Activated CD8-positive, alpha-beta memory T cell treated with anti-CD3 and anti-CD28 coated beads for 24 hours (primary cell): ENCODE results near the gene FHL1.
A peak's percentile ranks its signal among the peaks of the same experiment; 100 is the strongest.
"Not testable (repeated sequence)": the region's sequence is repeated elsewhere in the genome, so short reads cannot be mapped to it uniquely, and the experiment has no call there.

Experiments
- DNase-seq: peaks from one replicate; pipeline ENCODE4 v3.0.0-alpha.2; 2020

Gene FHL1

DNA sequence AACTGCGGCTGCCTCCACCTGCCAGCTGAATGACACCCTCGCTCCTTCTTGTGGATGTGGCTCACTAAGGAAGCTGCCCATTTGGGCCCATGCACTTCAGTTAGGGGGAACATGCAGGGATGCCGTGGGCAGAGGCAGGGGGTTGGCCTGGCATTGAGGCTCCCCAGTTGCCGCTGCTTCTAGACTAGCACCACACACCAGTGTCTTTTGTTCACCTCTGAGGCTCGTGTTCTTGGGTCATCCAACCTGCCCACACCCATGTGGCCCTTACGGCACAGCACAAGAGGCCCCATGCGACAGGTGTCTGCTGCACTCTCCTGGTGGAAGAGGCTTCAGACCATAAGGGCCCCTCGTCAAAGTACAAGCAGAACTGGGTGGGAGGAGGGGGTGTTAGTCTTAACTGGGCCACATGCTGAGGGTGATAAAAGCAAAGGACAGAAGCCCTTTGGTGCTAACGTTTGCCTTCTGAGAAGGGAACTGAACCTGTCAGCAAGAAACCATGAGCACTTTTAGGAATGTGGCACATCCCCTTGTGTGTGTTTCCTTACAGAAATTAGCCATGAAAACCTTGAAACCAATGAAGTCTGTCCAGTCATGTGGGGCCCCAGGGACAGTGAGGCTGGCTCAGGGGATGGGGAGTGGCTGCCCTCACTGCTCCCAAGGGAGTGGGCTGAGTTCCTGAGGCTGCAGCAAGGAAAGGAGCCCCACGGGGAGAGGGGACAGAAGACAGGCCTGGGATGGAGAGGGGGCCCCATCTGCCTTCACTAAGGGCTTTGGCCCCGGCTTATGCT is 64.6 kb downstream of the FHL1 start:
- no peak for DNase-seq

DNA sequence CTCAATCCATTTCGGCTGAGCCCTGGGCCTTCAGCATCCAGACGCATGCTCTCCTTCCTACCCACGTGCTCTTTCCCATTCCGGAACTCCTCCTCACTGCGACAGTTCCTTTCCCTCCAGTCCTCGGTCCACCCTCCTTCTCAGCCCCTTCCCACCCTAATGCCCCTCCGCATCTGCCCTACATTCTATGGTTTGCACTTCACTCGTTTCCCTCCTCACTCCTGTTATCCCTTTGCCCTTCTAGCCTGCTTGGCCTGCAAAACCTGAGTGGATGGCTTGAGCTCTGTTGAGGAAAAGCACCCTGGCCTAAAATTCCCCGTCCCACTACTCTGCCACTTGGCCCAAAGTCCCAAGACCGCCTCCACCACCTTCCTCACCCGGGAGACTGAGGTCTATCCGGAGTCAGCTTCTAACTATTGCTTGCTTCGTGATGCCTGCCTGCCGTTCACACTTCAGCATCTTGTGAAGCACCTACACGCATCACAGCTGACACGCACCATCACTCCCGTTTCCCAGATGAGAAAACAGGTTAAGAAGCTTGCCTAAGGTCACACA is 65.3 kb downstream of the FHL1 start:
- DNase-seq, result no peak

DNA sequence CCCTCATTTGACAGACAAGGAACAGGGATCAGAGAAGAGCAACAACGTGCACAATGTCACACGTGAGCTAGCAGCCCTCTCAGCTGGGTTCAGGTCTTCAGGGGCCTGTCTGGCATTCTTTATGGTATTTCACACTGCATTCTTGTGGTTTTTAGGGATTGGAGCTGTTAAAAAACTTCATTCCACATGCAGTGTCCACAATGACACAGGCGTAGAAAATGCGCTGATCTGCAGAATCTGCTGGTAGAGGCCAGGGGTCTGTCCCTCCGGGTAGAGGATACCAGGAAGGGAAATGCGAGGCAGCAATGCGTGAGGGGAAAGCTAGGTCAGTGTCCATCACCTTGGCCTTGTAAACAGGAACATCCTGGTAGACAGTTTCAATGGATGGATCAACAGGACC is 67.2 kb downstream of the FHL1 start:
- DNase-seq, result no peak

DNA sequence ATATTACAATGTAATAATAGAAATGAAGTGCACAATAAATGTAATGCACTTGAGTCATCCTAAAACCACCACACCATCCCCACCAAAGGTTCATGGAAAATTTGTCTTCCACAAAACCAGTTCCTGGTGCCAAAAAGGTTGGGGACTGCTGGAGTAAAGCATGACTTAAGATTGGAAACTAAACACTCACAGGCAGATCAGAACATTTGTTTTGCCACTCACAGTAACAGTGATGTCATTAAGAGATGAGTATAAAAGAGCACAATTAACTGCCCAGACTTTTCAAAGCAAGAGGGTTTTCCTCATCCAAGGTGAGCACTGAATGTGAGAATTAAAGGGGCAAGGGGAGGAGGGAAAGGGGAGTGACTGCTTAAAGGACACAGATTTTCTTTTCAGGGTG is 68.2 kb downstream of the FHL1 start:
- DNase-seq, result no peak

DNA sequence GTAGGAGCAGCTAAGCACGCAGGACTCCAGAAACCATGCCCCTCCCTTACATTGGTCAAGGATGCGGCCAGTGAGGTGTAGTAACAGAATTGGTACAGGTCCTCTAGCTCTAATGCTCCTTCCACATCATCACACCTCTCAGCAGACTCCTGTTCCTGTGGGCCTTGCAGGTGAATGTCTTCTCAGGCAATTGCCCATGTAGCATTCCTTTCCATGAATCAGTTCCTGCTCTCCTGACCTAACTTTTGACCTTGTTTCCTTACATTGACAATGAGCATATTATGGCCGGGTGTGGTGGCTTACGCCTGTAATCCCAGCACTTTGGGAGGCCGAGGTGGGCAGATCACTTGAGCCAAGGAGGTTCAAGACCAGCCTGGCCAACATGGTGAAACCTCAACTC is 72.6 kb downstream of the FHL1 start:
- no peak for DNase-seq

DNA sequence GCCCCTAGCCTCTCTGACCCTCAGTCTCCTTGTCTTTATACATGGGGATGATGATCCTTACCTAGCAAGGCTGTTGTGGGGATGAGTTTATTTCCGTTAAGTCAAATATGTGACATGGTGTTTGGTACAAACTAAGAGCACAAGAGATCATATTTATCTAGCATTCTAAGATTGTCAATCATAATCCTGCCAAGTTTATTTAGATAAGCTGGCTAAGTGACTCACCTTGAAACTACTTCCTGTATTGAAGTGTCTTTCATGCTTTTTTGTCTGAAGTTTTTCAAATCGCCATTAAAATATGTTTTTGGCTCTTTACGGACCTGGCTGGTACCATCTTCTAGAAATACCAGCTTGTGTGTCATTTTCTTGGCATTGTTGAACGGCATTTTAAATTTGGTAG is 73.2 kb downstream of the FHL1 start:
- DNase-seq, result no peak

DNA sequence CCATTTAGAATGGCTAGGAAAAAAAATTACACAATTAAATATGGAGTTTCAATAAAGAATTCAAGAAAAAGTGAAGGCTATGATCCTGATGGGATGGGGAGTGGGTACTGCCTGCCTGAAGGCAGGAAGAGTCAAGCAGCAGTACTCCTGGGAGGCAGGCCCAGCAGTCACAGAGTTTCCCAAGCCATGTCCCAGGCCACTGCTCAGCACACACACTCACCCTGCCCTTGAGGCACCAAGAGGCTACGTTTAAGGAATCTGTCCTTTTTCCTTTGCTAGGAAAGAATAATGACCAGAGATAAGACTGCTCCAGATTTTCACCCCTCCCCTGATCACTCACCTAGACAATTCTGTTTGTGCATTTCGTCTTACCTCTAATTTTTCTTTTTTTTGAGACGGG is 73.6 kb downstream of the FHL1 start:
- no peak for DNase-seq

DNA sequence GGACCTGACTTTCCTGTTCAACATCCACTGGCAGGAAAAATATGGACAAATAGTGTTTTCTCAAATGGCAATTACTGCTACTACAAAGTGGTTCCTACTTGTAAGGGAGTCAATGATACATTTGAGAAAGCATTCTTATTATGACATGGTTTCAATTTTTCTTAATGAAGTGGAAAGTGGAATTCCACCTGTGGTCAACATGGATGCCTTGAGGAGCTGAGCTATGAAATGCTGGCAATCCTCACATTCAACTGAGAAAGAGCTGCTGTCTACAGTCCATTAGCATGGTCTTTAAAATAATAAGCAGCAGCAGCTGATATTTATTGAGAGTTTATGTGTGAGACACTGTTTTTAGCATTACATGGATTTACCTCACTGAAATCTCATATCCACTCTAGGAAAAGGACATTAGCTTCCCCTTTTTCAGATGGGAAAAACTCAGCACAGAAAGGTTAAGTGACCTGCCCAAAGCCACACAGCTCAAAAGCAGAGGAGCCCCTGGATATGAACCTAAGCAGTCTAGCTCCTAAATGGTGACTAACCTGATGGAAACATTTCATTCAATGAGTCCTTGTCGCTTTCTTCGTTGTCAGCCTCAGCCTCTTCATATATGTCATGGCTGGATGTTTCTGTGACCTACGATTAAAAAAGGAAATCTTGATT is 74.6 kb downstream of the FHL1 start:
- DNase-seq, result no peak

DNA sequence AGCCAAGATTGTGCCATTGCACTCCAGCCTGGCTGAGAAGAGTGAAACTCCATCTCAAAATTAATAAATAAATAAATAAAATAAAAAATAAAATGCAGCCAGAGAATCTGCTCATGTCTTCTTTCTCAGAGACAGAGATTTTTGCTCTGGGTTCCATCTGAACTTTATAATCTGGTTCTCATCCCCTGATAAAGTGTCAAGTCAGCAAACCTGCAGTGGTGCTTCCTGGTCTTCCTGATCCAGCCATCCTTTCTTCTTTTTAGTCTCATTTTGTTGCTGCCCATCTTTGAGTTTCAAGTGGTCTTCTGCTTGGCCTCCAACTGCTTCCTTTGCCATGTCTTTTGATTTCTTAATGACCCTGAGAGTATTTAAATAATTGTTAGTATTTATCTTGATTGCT is 79.7 kb downstream of the FHL1 start:
- no peak for DNase-seq

DNA sequence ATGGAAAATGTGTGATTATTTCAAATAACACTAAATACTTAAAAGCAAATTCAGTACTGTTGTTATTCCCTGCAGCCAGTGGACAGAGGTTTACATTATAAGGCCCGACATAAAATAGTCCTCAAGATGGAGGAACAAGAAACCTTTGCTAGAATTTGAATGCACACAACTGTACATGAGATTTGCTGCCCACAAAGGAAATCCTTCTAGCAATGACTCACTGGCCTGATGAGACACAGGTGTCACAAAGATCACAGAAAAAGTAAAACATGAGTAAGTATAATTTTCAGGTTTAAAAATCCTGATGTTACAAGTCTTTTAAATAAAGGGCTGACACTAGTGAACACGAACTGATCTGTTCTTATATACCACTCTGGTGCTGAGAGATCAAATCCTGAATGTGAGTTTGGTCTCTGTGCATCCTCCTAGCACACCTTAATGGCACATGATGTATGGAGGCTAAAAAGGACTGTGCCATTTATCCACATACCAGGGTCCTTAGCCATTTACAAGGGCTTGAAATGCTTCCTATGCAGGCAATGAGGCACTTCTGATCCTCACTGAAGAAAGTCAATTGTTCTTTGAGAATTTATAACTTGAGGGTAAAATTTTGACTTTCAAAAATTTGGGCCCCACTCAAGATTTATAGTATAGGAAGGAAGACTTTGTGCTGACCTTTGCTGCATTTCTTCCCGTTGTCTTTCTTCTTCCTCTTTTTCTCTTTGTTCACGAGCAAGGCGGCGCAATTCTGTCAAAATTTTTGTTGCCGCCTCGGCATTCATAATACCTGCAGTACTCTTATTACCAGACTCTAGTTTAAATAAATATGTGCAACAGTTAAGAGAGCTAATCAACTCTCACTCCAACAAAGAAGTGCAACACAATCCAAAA is 80.9 kb downstream of the FHL1 start:
- DNase-seq, result no peak

DNA sequence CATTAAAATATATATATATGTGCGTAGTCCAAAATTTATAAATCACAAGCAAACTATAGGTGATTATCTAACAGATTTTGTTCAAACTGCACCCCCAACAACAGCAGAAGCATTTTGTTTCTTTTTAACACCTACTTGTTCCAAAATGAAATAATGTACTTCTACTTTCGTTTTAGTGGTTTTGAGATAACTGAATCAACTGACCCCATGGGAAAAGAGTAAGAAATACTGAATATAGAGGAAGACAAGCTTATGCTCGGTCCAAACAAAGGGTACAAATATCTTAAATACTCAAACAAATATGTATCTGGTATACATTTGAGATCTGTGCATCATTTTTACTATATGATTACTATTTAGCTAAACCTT is 81.5 kb downstream of the FHL1 start:
- no peak for DNase-seq

DNA sequence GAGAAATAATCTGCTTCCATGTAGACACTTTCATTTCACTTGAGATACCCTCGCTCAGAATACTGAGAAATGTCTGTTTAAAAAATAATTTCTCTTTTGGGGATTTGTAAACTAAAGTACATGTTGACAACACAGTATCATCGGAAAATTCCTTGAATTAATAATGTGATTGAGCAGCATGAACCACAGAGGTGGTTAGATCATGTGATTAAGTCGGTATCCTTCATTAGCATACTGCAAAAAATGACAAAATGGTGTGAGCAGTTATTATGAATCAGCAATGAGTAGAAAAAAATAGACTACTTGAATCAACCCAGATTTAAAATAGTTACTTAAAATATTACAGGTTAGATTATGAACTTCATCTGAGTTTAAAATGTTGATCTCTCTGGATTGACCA is 89.7 kb downstream of the FHL1 start:
- no peak for DNase-seq

DNA sequence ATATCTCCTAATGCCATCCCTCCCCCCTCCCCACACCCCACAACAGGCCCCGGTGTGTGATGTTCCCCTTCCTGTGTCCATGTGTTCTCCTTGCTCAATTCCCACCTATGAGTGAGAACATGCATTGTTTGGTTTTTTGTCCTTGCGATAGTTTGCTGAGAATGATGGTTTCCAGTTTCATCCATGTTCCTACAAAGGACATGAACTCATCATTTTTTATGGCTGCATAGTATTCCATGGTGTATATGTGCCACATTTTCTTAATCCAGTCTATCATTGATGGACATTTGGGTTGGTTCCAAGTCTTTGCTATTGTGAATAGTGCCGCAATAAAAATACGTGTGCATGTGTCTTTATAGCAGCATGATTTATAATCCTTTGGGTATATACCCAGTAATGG is 90.5 kb downstream of the FHL1 start:
- DNase-seq, result not testable (repeated sequence)

DNA sequence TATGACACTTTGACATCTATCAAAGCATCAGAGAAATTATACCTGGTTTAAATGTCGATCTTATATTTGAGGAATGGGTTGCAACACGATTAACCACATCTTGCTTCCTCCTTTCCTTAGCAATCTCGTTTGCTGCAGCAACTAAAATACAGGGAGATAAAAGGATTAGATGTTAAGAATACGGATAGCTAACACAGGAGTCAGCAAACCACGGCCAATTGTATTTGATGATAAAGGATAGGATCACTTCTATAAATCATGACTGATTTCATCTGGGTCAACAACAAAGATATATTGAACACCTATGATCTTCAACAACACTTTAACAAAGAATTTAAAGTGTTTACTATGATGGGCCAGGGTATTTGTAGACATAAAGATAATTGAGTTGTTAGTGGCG is 98.9 kb downstream of the FHL1 start:
- DNase-seq, result no peak

DNA sequence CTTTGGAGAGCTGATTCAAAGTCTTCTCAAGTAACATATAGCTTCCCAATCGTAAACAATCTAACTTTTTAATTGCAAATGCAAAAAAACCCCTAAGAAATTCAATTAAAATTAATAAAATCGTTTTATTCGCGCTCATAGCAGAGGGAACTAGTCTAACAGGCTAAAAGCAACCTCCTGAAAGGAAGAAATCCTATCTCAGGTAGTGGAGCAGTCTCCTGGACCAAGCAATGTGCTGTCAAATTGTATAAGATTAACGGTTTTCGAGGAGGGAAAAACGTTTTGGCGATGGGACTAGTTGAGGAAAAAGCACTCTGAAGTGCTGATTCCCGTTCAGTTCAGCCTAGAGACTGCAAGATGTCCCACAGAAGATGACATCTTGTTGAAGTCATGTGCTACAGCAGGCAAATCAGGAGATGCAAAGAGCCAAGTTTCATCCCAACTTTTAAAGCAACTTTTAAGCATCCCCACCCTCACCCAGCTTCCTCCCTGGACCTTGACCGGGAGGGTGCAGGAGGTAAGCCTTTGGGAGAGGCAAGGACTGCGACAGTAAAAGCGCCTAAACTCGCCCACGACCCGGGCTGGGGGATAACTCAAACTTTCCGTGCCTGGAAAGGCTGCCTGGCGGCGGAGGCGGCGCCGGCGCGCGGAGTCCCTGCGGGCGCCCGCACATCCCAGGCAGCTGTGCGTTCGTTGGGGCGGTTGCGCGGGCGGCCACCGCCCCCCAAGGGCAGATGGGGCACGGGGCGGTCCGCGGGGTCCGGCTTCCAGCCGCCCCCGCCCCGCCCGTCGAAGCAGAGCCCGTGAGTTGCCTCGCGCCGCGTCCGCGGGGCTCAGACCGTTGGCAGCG is 103.1 kb downstream of the FHL1 start:
- DNase-seq, result peak; percentile 68

DNA sequence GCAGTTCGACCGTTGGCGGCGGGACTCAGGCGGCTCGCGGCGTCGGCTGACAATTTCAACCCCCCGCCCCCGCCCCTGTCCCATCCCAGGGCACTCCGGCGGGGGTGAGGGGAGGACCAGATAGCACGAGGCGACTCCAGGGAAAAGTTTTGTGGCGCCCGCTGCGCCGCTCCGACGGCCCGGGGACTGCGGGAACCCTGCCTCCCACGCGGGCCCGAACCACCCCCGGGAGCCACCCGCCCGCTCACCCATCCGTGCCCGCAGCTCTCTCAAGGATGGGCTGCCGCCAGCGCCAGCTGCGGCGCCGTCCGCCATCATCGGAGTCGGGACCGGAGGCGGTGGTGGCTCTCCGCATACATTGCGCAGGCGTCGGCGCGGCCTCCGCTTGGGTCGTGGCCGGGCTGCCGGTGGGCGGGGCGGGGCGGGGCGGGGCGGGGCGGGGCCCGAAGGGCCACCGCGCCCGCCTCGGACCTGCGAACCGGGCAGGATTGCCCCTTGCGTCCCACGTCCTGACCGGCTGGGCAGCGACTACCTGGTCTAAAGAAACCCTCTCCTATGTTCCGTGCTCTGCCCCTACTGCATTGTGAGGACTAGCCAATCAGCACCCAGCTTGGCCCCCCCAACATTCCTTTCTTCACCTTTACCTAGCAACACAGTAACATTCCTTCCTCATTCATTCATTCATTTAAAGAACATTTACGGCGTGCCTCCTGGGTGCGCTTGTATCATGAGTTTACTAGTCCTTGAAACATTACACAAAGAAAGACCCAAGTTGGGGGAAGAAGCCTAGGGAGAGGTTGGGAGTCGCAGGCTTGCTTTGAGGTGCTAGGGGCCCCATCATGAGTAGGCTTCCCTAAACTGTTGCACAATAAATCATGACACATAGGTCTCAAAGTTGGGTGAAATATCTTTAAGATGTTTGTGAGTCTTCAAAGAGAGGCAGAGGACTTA is 104.0 kb downstream of the FHL1 start, which contains the start of gene MAP7D3:
Gene MAP7D3 (minus strand): TSS at position 360 of the 951 bp plus-strand sequence. CDS start 42 bp downstream, at position 318.
- peak; percentile 81 for DNase-seq

DNA sequence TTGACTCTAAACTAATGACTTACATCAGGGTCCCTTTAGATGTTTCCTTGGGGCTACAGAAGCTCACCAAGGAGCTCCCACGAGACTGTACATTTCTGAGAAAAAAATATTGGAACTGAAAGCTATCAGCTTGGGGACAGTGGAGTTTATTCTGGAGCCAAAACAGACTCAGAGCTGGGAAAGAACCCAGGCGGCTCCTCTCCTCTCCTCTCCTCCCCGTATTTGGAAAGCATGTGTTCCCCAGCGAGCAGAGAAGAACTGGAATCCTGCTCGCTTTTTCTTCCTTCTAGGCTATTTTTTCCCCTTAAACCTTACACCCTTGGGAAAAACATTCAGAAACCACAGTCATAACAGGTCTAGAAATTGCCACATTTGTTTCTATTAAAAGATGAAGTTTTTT is 108.2 kb downstream of the FHL1 start:
- DNase-seq, result no peak

DNA sequence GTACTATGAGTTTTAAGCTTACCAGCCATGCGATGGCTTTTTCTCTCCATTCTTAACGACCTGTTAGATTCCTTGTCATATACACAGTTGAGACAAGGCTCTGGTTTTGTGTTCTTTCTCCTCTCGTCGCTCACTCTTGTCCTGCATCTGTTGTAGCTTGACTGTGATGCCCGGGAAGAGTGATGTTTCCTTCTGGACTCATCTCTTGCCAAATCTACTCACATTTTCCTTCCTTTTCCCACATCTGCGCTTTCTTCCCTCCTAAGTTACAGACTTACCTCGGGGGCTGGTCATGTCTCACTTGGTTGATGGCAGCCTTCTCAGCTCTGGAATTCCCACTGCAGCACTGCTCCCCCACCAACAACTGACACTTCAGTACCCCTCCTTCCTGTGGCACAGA is 108.7 kb downstream of the FHL1 start:
- no peak for DNase-seq

DNA sequence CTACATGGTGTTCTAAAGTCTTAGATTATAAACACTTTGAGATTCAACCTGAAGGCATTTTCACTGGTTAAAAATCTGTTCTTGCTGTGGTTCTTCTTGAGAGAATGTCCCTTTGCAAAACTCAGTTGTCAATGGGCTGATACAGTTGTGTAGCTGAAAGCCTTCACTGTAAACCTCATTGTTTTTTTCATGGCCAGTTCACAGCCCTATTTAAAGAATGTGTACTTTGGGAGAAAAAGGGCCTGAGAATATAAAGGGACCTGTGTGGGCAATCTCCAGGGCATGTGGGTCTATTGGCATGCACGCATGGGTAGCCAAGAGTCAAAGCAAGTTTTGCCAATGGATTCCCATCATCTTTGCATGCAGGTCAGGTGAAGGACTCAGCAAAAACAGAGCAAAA is 111.6 kb downstream of the FHL1 start:
- no peak for DNase-seq

DNA sequence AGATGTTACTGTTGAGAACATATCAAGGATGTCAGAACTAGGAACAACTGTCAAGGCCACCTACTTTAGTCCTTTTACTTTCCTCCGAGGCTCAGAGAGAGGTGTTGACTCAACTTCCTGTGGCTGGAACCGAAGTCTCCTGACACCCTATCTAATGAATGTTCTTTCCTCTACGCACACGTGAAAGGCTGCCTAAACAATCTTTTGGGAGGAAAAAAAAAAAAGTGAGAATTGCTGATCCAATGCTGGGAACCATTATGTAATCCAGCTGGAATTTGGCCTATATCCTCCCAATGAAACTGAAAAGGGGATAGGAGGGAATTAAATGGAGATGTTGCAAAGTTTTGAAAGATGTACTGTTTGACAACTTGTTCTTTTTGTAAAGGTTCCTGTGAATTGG is 112.2 kb downstream of the FHL1 start:
- no peak for DNase-seq

DNA sequence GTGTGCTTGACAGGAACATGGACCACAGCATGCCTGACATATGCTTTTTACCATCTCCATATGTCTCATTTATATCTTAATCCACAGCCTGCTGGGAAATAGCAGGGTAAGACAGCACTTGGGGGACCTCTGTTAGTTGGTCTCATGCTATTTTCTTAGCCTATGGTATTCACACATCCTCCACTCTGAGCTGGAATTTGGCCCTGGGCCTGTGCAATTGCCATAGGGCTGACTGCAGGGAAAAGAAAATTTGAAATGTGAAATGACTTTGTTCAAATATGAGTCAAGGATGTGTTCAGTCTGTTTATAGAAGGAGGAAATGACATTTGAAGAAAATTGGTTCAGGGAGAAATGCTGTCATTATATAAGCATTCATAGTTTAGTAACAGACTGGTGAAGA is 113.4 kb downstream of the FHL1 start:
- no peak for DNase-seq
